MCF 10A (cell line): ENCODE measurements around the gene LY9. TPM values are rescaled to one million over a fixed set of nuclear protein-coding genes. Genes with fewer than 3 reads are reported as not detected.

Experiments used
- BruUV-seq: library from RNA; stranded (reverse); fragments of 400-500 nt; replicated peaks from 2 replicates; lab custom pipeline; 2021; lab: Mats Ljungman, UMichigan
- CTCF ChIA-PET: fragments of 300-600 bp; sonication (Branson Sonifier 250); formaldehyde crosslinking; extraction: SDS; loops from one replicate; lab custom pipeline; 2021; ENCODE audit warnings: antibody characterized with exemption, inconsistent platforms; lab: Yijun Ruan, JAX
- POLR2A ChIA-PET: fragments of 300-600, 350-650 bp; sonication (Branson Sonifier 250); formaldehyde crosslinking; extraction: SDS; loops from one replicate; lab custom pipeline; 2020; ENCODE audit warnings: antibody characterized with exemption, inconsistent platforms; lab: Yijun Ruan, JAX
- DNase-seq: peaks from one replicate; pipeline ENCODE4 v3.0.0-alpha.2; 2018; ENCODE audit not compliant: unreplicated experiment
- H3K27ac Mint-ChIP-seq: one replicate; pipeline ENCODE4 v1.8.0; 2022; ENCODE audit warnings: mild to moderate bottlenecking, low read depth, mixed read lengths; ENCODE audit not compliant: unreplicated experiment
- H3K27me3 Mint-ChIP-seq: one replicate; pipeline ENCODE4 v1.8.0; 2022; ENCODE audit warnings: mixed read lengths; ENCODE audit not compliant: insufficient read depth, unreplicated experiment
- H3K36me3 Mint-ChIP-seq: one replicate; pipeline ENCODE4 v1.8.0; 2022; ENCODE audit warnings: mild to moderate bottlenecking, moderate library complexity, mixed read lengths; ENCODE audit not compliant: insufficient read depth, unreplicated experiment
- H3K4me1 Mint-ChIP-seq: one replicate; pipeline ENCODE4 v1.8.0; 2022; ENCODE audit warnings: mixed read lengths; ENCODE audit not compliant: insufficient read depth, unreplicated experiment
- H3K4me3 Mint-ChIP-seq: one replicate; pipeline ENCODE4 v1.8.0; 2022; ENCODE audit warnings: mild to moderate bottlenecking, moderate library complexity, mixed read lengths; ENCODE audit not compliant: unreplicated experiment
- H3K9me3 Mint-ChIP-seq: one replicate; pipeline ENCODE4 v1.8.0; 2022; ENCODE audit warnings: mixed read lengths; ENCODE audit not compliant: unreplicated experiment
- CTCF ChIP-seq: fragments of 200-600 bp; IDR thresholded peaks from one replicate; pipeline ENCODE4 v1.8.0; 2022; ENCODE audit warnings: antibody characterized with exemption, mild to moderate bottlenecking; ENCODE audit not compliant: unreplicated experiment
- intact Hi-C: fragments of 100-400 bp; cut with micrococcal nuclease; formaldehyde crosslinking; loops from 2 replicates; pipeline ENCODE4 v1.14.1; 2022
- total RNA-seq: library from RNA; stranded (reverse); gene quantifications from 2 replicates; pipeline ENCODE4 v1.2.3, GENCODE V29; 2022

Gene LY9
- total RNA-seq, 1 experiment from 2014 or later: not detected

- Mint-ChIP-seq H3K9me3 (no peaks in the 10 kb centered on the region), H3K36me3 (no peaks in the 10 kb centered on the region), H3K27ac (no peak overlapping the region), H3K27me3 (no peaks in the 10 kb centered on the region), H3K4me3 (no peak overlapping the region), H3K4me1 (peaks cover 10% of the 10 kb centered on the region)
- intact Hi-C loops: no loop called here
- no TSS peak for BruUV-seq
- POLR2A ChIA-PET: no interaction called here
- no peak for TF ChIP-seq CTCF
- DNase-seq: peak; percentile 72
- CTCF ChIA-PET: interaction anchor here (1.6 to 2.4 kb wide), 2 partner anchors 11 to 14 kb away, joined by 3 to 6 read pairs; no protein-coding TSS in a partner anchor
Observed at GRCh38 chr1:160813215-160813614, 17.2 kb downstream of the LY9 start.

- no peaks in the 10 kb centered on the region for H3K9me3 Mint-ChIP-seq
- no peak overlapping the region for H3K27ac Mint-ChIP-seq
- H3K4me1 Mint-ChIP-seq: peaks cover 10% of the 10 kb centered on the region
- no peaks in the 10 kb centered on the region for H3K36me3 Mint-ChIP-seq
- BruUV-seq: no TSS peak
- no peak overlapping the region for H3K4me3 Mint-ChIP-seq
- DNase-seq: no peak
- ChIA-PET POLR2A (no interaction called here), CTCF (interaction anchor here (0.5 to 2.4 kb wide), 6 partner anchors 10 to 800 kb away, joined by 3 to 6 read pairs (median 3); no protein-coding TSS in a partner anchor)
- no peak for TF ChIP-seq CTCF
- intact Hi-C loops: no loop called here
- no peaks in the 10 kb centered on the region for H3K27me3 Mint-ChIP-seq
Observed at GRCh38 chr1:160814316-160814715, 18.3 kb downstream of the LY9 start.

GRCh38 chr1:160814856-160815255 lies 18.9 kb downstream of the LY9 start:
- Mint-ChIP-seq H3K4me3 (no peak overlapping the region), H3K9me3 (no peaks in the 10 kb centered on the region), H3K4me1 (peaks cover 10% of the 10 kb centered on the region), H3K27me3 (no peaks in the 10 kb centered on the region), H3K27ac (no peak overlapping the region), H3K36me3 (no peaks in the 10 kb centered on the region)
- no peak for TF ChIP-seq CTCF
- no TSS peak for BruUV-seq
- intact Hi-C loops: no loop called here
- ChIA-PET POLR2A (interaction anchor here (0.6 to 0.7 kb wide), 3 partner anchors 20 to 163 kb away, joined by 3 read pairs; no protein-coding TSS in a partner anchor), CTCF (interaction anchor here (0.7 to 2.4 kb wide), 6 partner anchors 9 to 140 kb away, joined by 3 to 6 read pairs (median 3); no protein-coding TSS in a partner anchor)
- DNase-seq: no peak

- no peak overlapping the region for H3K27ac Mint-ChIP-seq
- no peak for TF ChIP-seq CTCF
Observed at GRCh38 chr1:160818207-160818937, 22.4 kb downstream of the LY9 start.

More at GRCh38 chr1:160818207-160818937, 22.4 kb downstream of the LY9 start:
- peaks cover 3% of the 10 kb centered on the region for H3K4me1 Mint-ChIP-seq
- no TSS peak for BruUV-seq
- H3K27me3 Mint-ChIP-seq: no peaks in the 10 kb centered on the region
- H3K36me3 Mint-ChIP-seq: no peaks in the 10 kb centered on the region
- ChIA-PET POLR2A (interaction anchor here (0.7 to 1.4 kb wide), 3 partner anchors 8 to 214 kb away, joined by 3 to 5 read pairs (median 3); no protein-coding TSS in a partner anchor), CTCF (interaction anchor here (0.5 to 2.7 kb wide), 10 partner anchors 12 to 1358 kb away, joined by 3 to 27 read pairs (median 4); no protein-coding TSS in a partner anchor)
- H3K9me3 Mint-ChIP-seq: no peaks in the 10 kb centered on the region
- intact Hi-C loops: no loop called here
- H3K4me3 Mint-ChIP-seq: no peak overlapping the region
- DNase-seq: no peak
